Cardiac muscle cell (in vitro differentiated cells and primary cell): ENCODE measurements around the gene ZC2HC1B. TPM values are rescaled to one million over a fixed set of nuclear protein-coding genes. Genes with fewer than 3 reads are reported as not detected.

Source experiments
- DNase-seq, 2 donors: peaks; one replicate each; pipeline versions ENCODE4 v3.0.0 to v3.0.0-alpha.2; 2010 to 2017; ENCODE audit warnings: low read depth in 1 of 2, low spot score in 1 of 2
- H3K27ac ChIP-seq: fragments of 200-600 bp; sonication (generic); 2 replicates; pipeline ENCODE4 v1.5.1; 2016
- H3K27me3 ChIP-seq: fragments of 200-600 bp; sonication (generic); 2 replicates; pipeline ENCODE4 v1.6.0; 2016; ENCODE audit warnings: control low read depth
- H3K36me3 ChIP-seq: fragments of 200-600 bp; sonication (generic); 2 replicates; pipeline ENCODE4 v1.5.1; 2016; ENCODE audit warnings: control low read depth
- H3K4me1 ChIP-seq: fragments of 200-600 bp; sonication (generic); 2 replicates; pipeline ENCODE4 v1.8.1; 2017; ENCODE audit warnings: low read depth, mild to moderate bottlenecking, mixed run types
- H3K4me3 ChIP-seq: fragments of 200-600 bp; sonication (generic); 2 replicates; pipeline ENCODE4 v1.5.1; 2016; ENCODE audit warnings: mild to moderate bottlenecking
- H3K9me3 ChIP-seq: fragments of 200-600 bp; sonication (generic); 2 replicates; pipeline ENCODE4 v1.5.1; 2017; ENCODE audit warnings: low read depth, mild to moderate bottlenecking, control low read depth
- polyA plus RNA-seq: library from polyadenylated mRNA; unstranded; fragments of >200 nt; fragmentation: Nextera tagmentation; extraction: Ambion mirVana; gene quantifications from 2 replicates; pipeline ENCODE4 v1.2.1, GENCODE V29; 2016
- total RNA-seq: library from RNA; depleted of rRNA; stranded (reverse); fragments of >200 nt; gene quantifications from 2 replicates; pipeline ENCODE4 v1.2.3, GENCODE V29; 2016
- TF ChIP-seq, protein P1 (sequence below): IDR thresholded peaks from 2 replicates; pipeline ENCODE4 v1.5.1; 2012; ENCODE audit warnings: low read depth, mild to moderate bottlenecking, low read length

ZC2HC1B gene
- total and polyA plus RNA-seq, 2 experiments from 2014 or later, result not detected

DNA sequence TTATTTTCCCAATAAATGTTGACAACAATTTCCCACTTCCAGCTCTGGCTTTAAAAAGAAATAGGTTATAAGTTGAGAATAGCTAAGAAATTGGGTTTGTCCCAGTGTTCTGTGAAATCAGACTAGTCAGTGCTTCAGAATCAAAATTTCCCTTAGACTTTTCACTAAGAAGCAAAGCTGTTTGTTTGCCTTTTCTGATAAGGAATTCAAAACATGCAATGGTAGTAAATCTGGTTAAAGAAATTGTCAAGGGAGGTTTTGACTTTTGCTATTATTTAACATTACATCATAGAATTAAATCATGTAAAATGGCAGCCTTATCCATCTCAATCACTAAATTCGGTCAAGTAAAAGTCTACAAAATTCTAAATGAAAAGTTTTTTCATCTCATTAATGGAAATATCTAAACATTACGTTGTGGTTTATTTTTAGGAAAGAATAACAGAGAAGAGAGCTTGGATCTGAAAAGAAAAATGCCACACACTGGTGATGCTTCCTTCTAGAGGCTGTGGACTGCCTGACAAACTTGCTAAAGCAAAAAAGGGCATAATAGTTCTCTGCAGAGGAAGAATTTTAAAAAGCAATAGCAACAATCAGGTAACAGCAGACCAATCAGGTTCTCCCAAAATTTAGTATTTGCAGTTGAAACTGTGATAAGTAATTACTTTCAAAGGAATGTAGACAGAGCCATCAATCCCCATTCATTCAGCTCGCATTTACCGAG lies 107.4 kb downstream of the ZC2HC1B start:
- no peaks in the 10 kb centered on the region for H3K9me3 ChIP-seq
- DNase-seq, result no peak
- no peak overlapping the region for H3K4me3 ChIP-seq
- no peak overlapping the region for H3K27ac ChIP-seq
- H3K4me1 ChIP-seq, result peaks cover 35% of the 10 kb centered on the region
- H3K36me3 ChIP-seq, result no peaks in the 10 kb centered on the region
- H3K27me3 ChIP-seq, result peaks cover 5% of the 10 kb centered on the region
- TF ChIP-seq, protein P1, sequence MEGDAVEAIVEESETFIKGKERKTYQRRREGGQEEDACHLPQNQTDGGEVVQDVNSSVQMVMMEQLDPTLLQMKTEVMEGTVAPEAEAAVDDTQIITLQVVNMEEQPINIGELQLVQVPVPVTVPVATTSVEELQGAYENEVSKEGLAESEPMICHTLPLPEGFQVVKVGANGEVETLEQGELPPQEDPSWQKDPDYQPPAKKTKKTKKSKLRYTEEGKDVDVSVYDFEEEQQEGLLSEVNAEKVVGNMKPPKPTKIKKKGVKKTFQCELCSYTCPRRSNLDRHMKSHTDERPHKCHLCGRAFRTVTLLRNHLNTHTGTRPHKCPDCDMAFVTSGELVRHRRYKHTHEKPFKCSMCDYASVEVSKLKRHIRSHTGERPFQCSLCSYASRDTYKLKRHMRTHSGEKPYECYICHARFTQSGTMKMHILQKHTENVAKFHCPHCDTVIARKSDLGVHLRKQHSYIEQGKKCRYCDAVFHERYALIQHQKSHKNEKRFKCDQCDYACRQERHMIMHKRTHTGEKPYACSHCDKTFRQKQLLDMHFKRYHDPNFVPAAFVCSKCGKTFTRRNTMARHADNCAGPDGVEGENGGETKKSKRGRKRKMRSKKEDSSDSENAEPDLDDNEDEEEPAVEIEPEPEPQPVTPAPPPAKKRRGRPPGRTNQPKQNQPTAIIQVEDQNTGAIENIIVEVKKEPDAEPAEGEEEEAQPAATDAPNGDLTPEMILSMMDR, result no peak

DNA sequence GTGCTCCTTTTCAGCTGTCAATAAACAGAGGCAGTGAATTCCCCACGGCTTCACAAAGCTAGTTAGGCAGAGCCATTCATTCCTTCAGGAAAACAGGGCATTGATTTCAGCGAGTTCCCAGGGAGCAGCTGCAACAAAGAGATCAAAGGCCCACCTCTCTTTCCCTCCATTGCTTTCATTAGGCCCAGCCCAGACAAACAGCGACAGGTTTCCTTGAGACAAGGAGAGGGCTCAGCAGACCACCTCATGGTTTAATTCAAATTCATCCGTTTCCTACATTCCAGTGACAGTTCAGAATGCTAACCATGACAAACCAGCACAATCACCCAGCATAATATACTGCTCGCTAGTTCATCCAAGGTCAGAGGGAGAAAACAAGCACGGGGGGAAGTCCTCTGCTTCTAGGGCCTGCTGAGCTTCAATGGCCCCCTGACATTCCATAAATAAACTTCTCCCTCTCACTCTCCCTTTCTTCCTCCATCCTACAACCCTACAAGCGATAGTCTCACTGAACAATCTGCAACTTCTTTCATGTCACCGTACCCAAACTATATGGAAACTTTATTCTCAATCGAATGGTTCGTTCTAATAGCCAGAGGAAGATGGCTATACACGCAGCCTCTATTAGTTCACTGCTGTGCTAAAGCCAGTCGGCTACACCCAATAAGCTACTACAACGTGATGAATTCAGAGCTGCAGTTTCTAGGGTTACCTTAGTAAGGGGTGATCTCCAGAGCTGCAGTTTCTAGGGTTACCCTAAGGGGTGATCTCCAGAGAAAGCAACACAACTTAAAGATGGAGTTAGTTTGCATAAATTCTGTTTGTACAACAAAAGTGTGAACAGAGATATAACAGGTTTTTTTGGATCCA lies 109.1 kb downstream of the ZC2HC1B start:
- peak in 1 of 2 donors; percentile 22 for DNase-seq
- peaks cover 5% of the 10 kb centered on the region for H3K27me3 ChIP-seq
- H3K9me3 ChIP-seq, result no peaks in the 10 kb centered on the region
- peak overlapping the region; percentile 73 for H3K27ac ChIP-seq
- H3K4me1 ChIP-seq, result peaks cover 35% of the 10 kb centered on the region
- TF ChIP-seq, protein P1, result no peak
- H3K4me3 ChIP-seq, result no peak overlapping the region
- no peaks in the 10 kb centered on the region for H3K36me3 ChIP-seq

DNA sequence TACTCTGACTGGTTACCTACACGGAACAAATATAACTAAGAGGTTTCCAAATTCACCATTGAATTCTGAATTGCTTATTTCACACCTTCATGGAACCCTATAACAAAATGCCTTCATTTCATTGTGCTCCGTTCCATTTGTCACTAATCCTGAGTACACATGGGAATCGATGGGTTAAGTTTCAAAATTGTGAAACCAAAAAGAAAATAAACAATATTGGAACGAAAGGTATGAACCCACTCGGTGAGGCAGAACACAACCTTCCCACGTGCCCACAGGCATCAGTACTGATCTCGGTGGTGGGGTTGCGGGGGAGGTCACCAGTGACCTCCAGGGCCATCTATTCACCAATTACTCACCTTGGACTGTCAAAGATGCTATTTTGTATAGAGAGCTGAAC lies 109.8 kb downstream of the ZC2HC1B start:
- Histone ChIP-seq H3K9me3 (no peaks in the 10 kb centered on the region), H3K4me1 (peaks cover 35% of the 10 kb centered on the region), H3K27ac (no peak overlapping the region), H3K36me3 (no peaks in the 10 kb centered on the region), H3K27me3 (peaks cover 5% of the 10 kb centered on the region), H3K4me3 (no peak overlapping the region)
- DNase-seq, result no peak
- TF ChIP-seq, protein P1, result no peak

DNA sequence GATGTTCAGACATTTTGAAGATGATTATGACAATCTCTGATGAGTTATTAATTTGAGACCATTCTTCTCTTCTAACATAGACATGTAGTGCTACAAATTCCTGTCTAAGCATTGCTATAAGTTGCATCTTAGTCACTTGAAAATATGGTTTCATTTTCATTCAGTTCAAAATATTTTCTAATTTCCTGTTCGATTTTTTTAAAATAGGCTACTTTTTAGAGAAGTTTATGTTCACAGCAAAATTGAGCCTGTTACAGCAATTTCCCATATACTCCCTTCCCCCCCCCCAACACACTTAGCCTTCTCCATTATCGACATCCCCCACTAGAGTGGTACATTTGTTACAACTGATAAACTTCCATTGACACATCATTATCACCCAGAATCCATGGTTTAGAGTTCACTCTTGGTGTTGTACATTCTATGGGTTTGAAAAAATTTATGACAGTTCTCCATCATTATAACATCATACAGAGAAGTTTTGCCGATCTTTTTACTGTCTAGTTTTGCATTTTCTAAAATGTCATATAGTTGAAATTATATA lies 112.6 kb downstream of the ZC2HC1B start:
- H3K9me3 ChIP-seq, result no peaks in the 10 kb centered on the region
- peaks cover 18% of the 10 kb centered on the region for H3K4me1 ChIP-seq
- TF ChIP-seq, protein P1, result no peak
- no peak overlapping the region for H3K4me3 ChIP-seq
- DNase-seq, result no peak
- no peaks in the 10 kb centered on the region for H3K36me3 ChIP-seq
- no peaks in the 10 kb centered on the region for H3K27me3 ChIP-seq
- H3K27ac ChIP-seq, result no peak overlapping the region

DNA sequence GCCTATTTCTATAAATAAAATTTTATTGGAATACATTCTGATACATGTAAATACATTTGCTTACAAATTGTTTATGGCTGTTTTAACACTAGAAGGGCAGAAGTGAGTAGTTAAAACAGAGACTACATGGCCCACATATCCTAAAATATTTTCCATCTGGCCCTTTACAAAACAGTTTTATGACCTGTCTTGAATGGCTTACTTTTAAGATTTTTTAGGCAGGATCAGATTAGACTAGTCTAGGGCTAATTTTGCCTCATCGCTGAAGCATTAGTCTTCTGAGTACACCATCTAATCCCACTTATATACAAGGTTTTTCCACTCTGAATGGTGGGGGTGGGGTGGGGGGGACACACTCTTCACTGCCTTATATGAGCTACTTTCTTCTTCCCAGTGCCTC lies 116.6 kb downstream of the ZC2HC1B start:
- Histone ChIP-seq H3K9me3 (no peaks in the 10 kb centered on the region), H3K27ac (no peak overlapping the region), H3K4me3 (no peak overlapping the region), H3K36me3 (no peaks in the 10 kb centered on the region), H3K4me1 (no peaks in the 10 kb centered on the region), H3K27me3 (no peaks in the 10 kb centered on the region)
- DNase-seq, result no peak
- TF ChIP-seq, protein P1, result no peak
